RPMI8226 (cell line): Measurements from ENCODE around the gene SCGB3A1.
A peak's percentile ranks its signal among the peaks of the same experiment; 100 is the strongest.

Source experiments
- DNase-seq: peaks from one replicate; pipeline ENCODE4 v3.0.0-alpha.2; 2015

The SCGB3A1 gene

GRCh38 chr5:180625125-180625790 lies 34.0 kb upstream of the SCGB3A1 start:
- no peak for DNase-seq

GRCh38 chr5:180624587-180624986 lies 33.3 kb upstream of the SCGB3A1 start:
- no peak for DNase-seq

- no peak for DNase-seq
Measured at GRCh38 chr5:180623844-180624243, 32.5 kb upstream of the SCGB3A1 start.

- no peak for DNase-seq
Measured at GRCh38 chr5:180623411-180623834, 32.1 kb upstream of the SCGB3A1 start.

- no peak for DNase-seq
Measured at GRCh38 chr5:180622910-180623309, 31.6 kb upstream of the SCGB3A1 start.

GRCh38 chr5:180621311-180621710 lies 30.0 kb upstream of the SCGB3A1 start:
- no peak for DNase-seq

GRCh38 chr5:180620014-180620413 lies 28.7 kb upstream of the SCGB3A1 start:
- no peak for DNase-seq

GRCh38 chr5:180619563-180619915 lies 28.2 kb upstream of the SCGB3A1 start:
- no peak for DNase-seq

GRCh38 chr5:180618829-180619562 lies 27.7 kb upstream of the SCGB3A1 start:
- DNase-seq, result no peak

- DNase-seq, result no peak
Measured at GRCh38 chr5:180618487-180618828, 27.2 kb upstream of the SCGB3A1 start.

- DNase-seq, result no peak
Measured at GRCh38 chr5:180613814-180614188, 22.5 kb upstream of the SCGB3A1 start.

- DNase-seq, result no peak
Measured at GRCh38 chr5:180613188-180613813, 22.0 kb upstream of the SCGB3A1 start.

GRCh38 chr5:180612683-180613082 lies 21.4 kb upstream of the SCGB3A1 start:
- DNase-seq, result no peak

- DNase-seq, result peak; percentile 39
Measured at GRCh38 chr5:180611140-180611850, 20.0 kb upstream of the SCGB3A1 start.

GRCh38 chr5:180609817-180610550 lies 18.7 kb upstream of the SCGB3A1 start:
- no peak for DNase-seq

- DNase-seq, result no peak
Measured at GRCh38 chr5:180609386-180609785, 18.1 kb upstream of the SCGB3A1 start.

- DNase-seq, result no peak
Measured at GRCh38 chr5:180608572-180609310, 17.4 kb upstream of the SCGB3A1 start.

GRCh38 chr5:180607861-180608571 lies 16.7 kb upstream of the SCGB3A1 start:
- peak; percentile 33 for DNase-seq

GRCh38 chr5:180606215-180606785 lies 15.0 kb upstream of the SCGB3A1 start:
- no peak for DNase-seq

- peak; percentile 78 for DNase-seq
Measured at GRCh38 chr5:180605554-180606214, 14.4 kb upstream of the SCGB3A1 start.

GRCh38 chr5:180604271-180604670 lies 13.0 kb upstream of the SCGB3A1 start:
- no peak for DNase-seq
